Occipital lobe (tissue), 2 donors: Measurements from ENCODE around the gene CFAP157. TPM values are rescaled to one million over a fixed set of nuclear protein-coding genes. Genes with fewer than 3 reads are reported as not detected.

Experiments used
- DNase-seq: peaks from one replicate; lab custom pipeline; 2025; lab: John Stamatoyannopoulos, UW
- total RNA-seq: library from RNA; depleted of rRNA; stranded (reverse); fragments of >200 nt; gene quantifications from one replicate; pipeline ENCODE4 v1.2.3, GENCODE V29; 2014

Gene CFAP157
- total RNA-seq, 1 donor from 2014 or later: 0.16 TPM

- no peak for DNase-seq
Observed at GRCh38 chr9:127692071-127692470, 14.7 kb upstream of the CFAP157 start.

- DNase-seq: no peak
Observed at GRCh38 chr9:127693143-127693542, 13.6 kb upstream of the CFAP157 start.

- no peak for DNase-seq
Observed at GRCh38 chr9:127693697-127694096, 13.1 kb upstream of the CFAP157 start.

GRCh38 chr9:127694890-127695720, 11.7 kb upstream of the CFAP157 start:
- no peak for DNase-seq

- no peak for DNase-seq
Observed at GRCh38 chr9:127697575-127697974, 9.2 kb upstream of the CFAP157 start.

- DNase-seq: no peak
Observed at GRCh38 chr9:127698386-127698785, 8.4 kb upstream of the CFAP157 start.

- peak; percentile 98 for DNase-seq
Observed at GRCh38 chr9:127698985-127699670, 7.7 kb upstream of the CFAP157 start.

- peak; percentile 31 for DNase-seq
Observed at GRCh38 chr9:127700140-127700539, 6.6 kb upstream of the CFAP157 start.

GRCh38 chr9:127700594-127701255, 6.1 kb upstream of the CFAP157 start:
- no peak for DNase-seq

GRCh38 chr9:127703289-127703946, 3.4 kb upstream of the CFAP157 start:
- peak; percentile 24 for DNase-seq

GRCh38 chr9:127705577-127706379, 1.0 kb upstream of the CFAP157 start:
- DNase-seq: no peak

- DNase-seq: no peak
Observed at GRCh38 chr9:127707766-127708165, 978 bp downstream of the CFAP157 start.

GRCh38 chr9:127708952-127709587, 2.3 kb downstream of the CFAP157 start:
- no peak for DNase-seq

GRCh38 chr9:127710204-127710783, 3.5 kb downstream of the CFAP157 start:
- DNase-seq: no peak

- no peak for DNase-seq
Observed at GRCh38 chr9:127711226-127711701, 4.5 kb downstream of the CFAP157 start.

- DNase-seq: no peak
Observed at GRCh38 chr9:127711831-127712274, 5.1 kb downstream of the CFAP157 start.

GRCh38 chr9:127712371-127712770, 5.6 kb downstream of the CFAP157 start:
- DNase-seq: no peak

GRCh38 chr9:127712867-127713266, 6.1 kb downstream of the CFAP157 start:
- no peak for DNase-seq

GRCh38 chr9:127714020-127714750, 7.4 kb downstream of the CFAP157 start:
- DNase-seq: no peak
